HG03460 (cell line): ENCODE data around the gene SPACA9.

Experiments
- ATAC-seq: cut with Tn5 transposase; IDR thresholded peaks from one replicate; pipeline ENCODE4 v1.9.1; 2021; ENCODE audit not compliant: unreplicated experiment

SPACA9 gene

GRCh38 chr9:132862533-132862932, 16.2 kb upstream of the SPACA9 start:
- no peak for ATAC-seq

GRCh38 chr9:132863096-132863495, 15.6 kb upstream of the SPACA9 start:
- ATAC-seq: no peak

GRCh38 chr9:132864277-132864676, 14.4 kb upstream of the SPACA9 start:
- no peak for ATAC-seq

- ATAC-seq: no peak
These were observed 14.0 kb upstream of the SPACA9 start for GRCh38 chr9:132864691-132865090.

- no peak for ATAC-seq
These were observed 11.8 kb upstream of the SPACA9 start for GRCh38 chr9:132866898-132867297.

GRCh38 chr9:132869266-132869665, 9.4 kb upstream of the SPACA9 start:
- no peak for ATAC-seq

GRCh38 chr9:132873403-132873802, 5.3 kb upstream of the SPACA9 start:
- no peak for ATAC-seq

GRCh38 chr9:132875159-132875558, 3.5 kb upstream of the SPACA9 start:
- ATAC-seq: no peak

GRCh38 chr9:132876849-132877248, 1.8 kb upstream of the SPACA9 start:
- ATAC-seq: no peak

- no peak for ATAC-seq
These were observed 1.3 kb upstream of the SPACA9 start for GRCh38 chr9:132877458-132877823.

GRCh38 chr9:132877824-132878694, 639 bp upstream of the SPACA9 start, which contains the start of gene AK8:
TSS of gene AK8 (minus strand) at chr9:132878284. CDS start at chr9:132878255, 29 bp downstream.
- no peak for ATAC-seq

- no peak for ATAC-seq
These were observed 992 bp downstream of the SPACA9 start for GRCh38 chr9:132879457-132880323.

GRCh38 chr9:132880324-132880661, 1.6 kb downstream of the SPACA9 start:
- ATAC-seq: no peak

GRCh38 chr9:132881826-132882225, 3.1 kb downstream of the SPACA9 start:
- no peak for ATAC-seq

- ATAC-seq: no peak
These were observed 3.9 kb downstream of the SPACA9 start for GRCh38 chr9:132882616-132883015.

GRCh38 chr9:132883349-132884294, 4.9 kb downstream of the SPACA9 start:
- no peak for ATAC-seq

- ATAC-seq: no peak
These were observed 7.1 kb downstream of the SPACA9 start for GRCh38 chr9:132885720-132886333.

- no peak for ATAC-seq
These were observed 7.6 kb downstream of the SPACA9 start for GRCh38 chr9:132886334-132886725.

GRCh38 chr9:132887181-132888120, 8.8 kb downstream of the SPACA9 start:
- ATAC-seq: no peak
